Mammary epithelial cell (primary cell): ENCODE results near the gene SNX8.
"Not testable (repeated sequence)": the region's sequence is repeated elsewhere in the genome, so short reads cannot be mapped to it uniquely, and the experiment has no call there.

Experiments used
- CTCF ChIP-seq, 2 donors: IDR thresholded peaks in 1 of 2; conservative IDR thresholded peaks in 1 of 2; 2 replicates each; pipeline ENCODE4 v1.5.1; 2011 to 2012; ENCODE audit warnings: inconsistent platforms in 2 of 2, low read length in 2 of 2, mild to moderate bottlenecking in 2 of 2, control low read depth in 1 of 2, low read depth in 1 of 2; ENCODE audit not compliant: insufficient read depth in 1 of 2; ENCODE audit errors: extremely low read depth in 1 of 2
- EZH2 ChIP-seq: IDR thresholded peaks from 2 replicates; pipeline ENCODE4 v1.6.1; 2012; ENCODE audit warnings: low read length, inconsistent platforms, borderline replicate concordance

DNA sequence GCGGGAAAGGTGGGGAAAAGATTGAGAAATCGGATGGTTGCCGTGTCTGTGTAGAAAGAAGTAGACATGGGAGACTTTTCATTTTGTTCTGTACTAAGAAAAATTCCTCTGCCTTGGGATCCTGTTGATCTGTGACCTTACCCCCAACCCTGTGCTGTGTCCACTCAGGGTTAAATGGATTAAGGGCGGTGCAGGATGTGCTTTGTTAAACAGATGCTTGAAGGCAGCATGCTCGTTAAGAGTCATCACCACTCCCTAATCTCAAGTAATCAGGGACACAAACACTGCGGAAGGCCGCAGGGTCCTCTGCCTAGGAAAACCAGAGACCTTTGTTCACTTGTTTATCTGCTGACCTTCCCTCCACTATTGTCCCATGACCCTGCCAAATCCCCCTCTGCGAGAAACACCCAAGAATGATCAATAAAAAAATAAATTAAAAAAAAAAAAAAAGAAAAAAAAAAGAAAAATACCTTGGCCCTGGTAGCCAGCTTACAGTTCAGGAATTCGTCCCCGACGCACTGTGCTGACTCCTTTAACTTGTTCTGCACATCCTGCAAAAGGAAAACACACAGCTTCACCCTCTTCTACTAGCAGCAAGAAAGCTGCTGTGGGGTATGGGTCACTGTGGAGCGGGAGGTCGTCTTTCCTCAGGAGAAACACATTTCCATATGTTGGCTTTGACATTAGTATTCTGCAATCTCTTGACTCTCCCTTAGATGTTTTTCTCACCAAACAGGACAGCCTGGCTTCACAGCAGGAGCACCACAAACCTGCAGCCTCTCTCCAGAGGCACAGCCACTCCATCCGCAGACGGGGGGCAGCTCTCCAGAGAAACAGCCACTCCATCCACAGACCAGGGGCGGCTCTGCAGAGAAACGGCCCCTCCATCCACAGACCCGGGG is 44.9 kb downstream of the SNX8 start:
- TF ChIP-seq CTCF (conservative IDR thresholded peaks at IDR 0.05 in 1 of 2, IDR thresholded peaks at IDR 0.05 in 1 of 2; ENCODE audit: extremely low read depth in 1 of 2, insufficient read depth in 1 of 2, low read depth in 1 of 2, low read length in 2 of 2); EZH2: not testable (repeated sequence)
